GF-D8 (cell line): ENCODE results near the gene TTC16.
"Not testable (repeated sequence)": the region's sequence is repeated elsewhere in the genome, so short reads cannot be mapped to it uniquely, and the experiment has no call there.

ENCODE experiments used
- DNase-seq: peaks from one replicate; lab custom pipeline; 2025; lab: John Stamatoyannopoulos, UW

The TTC16 gene

GRCh38 chr9:127741831-127742434 lies 26.1 kb downstream of the TTC16 start:
- DNase-seq: no peak

- DNase-seq: no peak
These were observed 26.7 kb downstream of the TTC16 start for GRCh38 chr9:127742435-127743088.

DNA sequence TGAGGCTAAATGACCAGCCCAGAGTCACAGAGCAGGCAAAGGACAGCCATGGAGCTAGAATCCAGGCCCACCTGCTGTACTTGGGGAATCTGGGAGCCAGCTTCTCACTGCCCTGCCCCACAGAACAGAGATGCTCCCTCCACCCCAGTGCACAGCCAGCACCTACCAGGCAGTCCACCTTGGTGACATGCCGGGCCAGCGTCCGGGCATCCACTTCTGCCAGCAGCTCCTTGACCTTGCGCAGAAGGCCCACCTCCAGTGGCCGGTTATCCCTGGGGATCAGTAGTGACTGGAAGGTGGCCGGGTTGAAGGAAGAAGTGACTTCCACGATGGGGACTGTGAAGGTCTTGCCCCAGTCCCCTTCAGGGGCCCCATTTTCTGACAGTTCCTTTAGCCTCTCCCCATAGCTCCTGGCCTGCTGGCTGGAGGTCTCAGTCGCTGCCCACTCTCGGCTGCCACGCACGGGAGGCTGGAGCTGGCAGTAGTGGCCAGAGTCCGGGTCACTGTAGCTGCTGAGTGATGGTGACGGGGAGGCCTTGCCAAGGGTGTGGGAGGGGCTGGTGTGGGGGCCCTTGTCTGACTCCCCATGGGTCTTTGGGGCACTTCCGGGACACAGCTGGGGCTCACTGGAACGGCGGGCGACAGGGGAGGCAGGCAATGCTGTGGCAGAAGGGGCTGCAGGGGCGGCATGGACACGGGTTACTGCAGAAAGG lies 28.7 kb downstream of the TTC16 start:
- no peak for DNase-seq

DNA sequence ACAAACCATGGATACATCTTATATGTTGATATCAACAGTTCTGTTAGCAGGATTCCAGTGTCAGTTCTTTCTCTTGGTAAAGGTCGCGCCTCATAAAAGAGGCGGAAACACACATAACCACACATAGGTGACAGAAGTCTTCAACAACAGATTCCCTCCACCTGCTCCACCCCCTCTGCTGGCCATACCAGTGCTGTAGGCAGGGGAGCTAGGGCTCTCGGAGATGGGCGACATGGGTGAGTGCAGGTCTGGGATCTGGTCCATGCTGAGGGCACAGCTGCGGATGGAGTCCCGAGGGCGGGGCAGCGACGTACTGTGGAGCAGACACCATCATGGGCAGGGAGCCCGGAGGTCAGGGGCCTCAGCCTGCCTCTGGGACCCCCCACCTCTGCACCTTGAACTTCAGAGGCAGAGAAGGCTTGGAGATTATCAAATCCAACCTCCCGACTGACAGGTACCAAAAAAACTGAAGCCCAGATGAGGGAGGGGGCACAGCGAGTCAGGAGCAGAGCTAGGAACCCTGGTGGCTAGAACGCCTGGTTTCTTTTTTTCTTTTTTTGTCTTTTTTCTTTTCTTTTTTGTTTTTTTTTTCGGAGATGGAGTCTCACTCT lies 31.2 kb downstream of the TTC16 start:
- no peak for DNase-seq

GRCh38 chr9:127749090-127749787 lies 33.4 kb downstream of the TTC16 start:
- no peak for DNase-seq

GRCh38 chr9:127751269-127752054 lies 35.6 kb downstream of the TTC16 start:
- no peak for DNase-seq

GRCh38 chr9:127753148-127753547 lies 37.3 kb downstream of the TTC16 start:
- no peak for DNase-seq

DNA sequence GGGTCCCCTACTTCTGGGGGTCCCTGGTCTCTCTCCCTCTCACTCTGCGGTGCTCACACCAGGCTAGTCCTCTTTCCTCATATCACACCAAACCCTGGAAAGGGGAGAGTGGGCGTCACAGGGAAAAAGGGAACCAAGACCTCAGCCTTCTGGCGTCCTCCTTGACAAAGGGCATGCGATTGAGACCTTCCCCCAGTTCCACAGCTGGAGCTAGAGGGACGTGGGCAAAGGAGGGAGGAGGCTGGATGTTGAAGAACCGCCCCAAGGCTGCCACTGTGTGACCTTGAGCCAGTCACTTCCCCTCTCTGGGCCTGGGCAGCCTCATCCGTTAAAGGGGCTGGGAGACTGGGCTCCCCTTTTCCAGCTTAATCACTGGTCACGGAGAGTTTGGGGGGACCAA lies 37.7 kb downstream of the TTC16 start:
- DNase-seq: no peak

DNA sequence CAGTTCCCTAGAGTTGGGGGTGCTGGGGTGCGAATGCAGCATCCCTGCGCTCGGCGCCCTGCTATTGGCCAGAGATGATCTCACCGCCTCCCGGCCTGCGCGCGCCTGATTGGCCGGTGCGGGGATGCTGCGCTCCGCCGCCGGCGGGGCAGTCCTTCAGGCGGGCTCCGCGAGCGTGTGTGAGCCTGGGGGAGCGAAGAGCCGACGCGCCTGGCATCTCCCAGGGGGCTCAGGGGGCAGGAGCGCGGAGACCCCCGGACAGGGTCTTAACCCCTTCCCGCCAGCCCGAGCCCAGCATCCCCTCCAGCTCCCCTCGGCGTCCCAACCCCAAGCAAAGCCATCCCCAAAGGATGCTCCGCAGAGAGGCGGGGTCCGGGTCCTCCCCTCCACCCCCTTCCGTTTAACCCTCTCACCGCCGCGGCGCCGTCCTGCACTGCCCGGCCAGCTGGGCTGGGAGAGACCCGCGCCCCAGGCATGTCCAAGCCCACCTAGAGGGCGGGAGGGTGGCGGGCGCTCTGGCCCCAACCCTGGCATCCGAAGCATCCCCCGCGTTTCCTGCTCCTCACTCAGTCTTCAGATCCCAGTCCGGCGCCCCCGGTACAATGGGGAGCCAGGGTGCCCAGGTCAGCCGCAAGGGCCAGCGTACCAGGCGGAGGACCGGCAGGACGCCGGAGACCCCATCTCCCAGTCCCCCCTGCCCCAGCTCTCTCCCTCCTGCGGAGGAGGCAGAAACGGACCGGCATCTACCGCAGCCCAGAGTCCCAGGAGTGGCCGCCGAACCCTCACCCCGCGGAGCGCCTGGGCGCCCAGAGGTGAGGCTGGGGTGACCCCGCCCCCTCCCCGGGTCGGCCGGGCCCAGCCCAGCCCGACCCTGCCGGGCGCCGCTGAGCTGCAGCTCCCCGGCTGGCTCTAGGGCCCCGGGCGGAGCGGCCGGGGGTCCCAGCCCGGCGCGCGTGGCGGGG lies 38.5 kb downstream of the TTC16 start:
- DNase-seq: no peak

DNA sequence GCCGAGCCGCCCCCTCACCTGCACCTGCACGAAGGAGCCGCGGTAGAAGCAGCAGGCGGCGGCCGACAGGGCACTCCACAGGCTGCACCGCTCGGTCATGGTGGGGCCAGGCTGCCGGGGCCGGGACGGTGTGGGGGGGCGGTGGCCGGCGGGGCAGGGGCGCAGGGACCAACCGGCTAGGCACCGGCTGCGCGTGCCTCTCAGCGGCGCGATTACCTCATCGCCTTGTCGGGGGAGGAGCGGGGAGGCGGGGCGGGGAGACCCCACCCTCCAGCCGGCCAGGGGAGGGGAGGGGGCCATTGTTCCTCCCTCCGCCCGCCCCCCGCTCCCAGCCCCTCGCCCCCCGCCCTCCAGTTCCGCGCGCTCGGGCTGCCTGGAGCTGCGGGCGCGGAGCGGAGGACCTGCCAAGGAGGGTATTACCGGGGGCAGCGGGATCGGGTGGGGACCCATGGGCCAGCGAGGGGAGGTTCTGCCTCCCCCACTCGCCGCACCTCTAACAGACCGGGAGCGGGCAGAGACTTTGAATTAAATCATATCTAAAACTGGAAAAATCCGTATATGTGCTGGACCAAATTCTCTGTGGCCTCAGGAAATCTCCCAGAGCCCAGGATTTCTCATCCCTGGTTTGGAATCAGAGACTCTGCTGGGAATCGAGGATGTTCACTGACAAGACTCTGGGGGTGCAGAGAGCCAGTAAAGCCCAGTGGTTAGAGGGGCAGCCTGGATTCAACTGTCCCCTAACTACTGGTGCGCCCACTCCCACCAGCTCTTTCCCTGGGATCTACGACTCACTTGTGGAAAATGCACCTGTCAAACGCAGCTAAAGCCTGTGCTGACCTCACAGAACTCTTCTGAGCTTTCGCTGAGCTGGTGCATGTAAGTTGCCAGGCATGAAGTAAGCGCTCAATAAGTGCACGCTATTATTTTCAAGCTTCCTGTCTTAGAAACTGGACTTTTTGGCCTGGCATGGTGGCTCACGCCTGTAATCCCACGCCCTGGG lies 39.5 kb downstream of the TTC16 start:
- DNase-seq: no peak

DNA sequence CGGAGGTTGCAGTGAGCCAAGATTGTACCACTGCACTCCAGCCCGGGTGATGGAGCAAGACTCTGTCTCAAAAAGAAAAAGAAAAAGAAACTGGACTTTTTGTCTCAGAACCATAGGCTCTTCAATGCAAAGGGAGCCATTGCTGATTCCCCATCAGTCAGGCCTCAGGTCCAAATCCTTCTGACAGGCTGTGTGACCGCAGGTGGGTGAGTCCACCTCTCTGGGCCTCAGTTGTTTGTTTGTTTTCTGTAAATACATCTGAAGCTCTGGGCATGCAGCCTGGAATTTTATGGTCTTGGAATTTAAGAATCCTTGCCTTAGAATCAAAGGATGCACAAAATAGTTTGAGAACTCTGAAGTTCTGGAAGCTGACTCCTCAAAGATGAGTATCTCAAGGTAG lies 40.4 kb downstream of the TTC16 start:
- DNase-seq: no peak

DNA sequence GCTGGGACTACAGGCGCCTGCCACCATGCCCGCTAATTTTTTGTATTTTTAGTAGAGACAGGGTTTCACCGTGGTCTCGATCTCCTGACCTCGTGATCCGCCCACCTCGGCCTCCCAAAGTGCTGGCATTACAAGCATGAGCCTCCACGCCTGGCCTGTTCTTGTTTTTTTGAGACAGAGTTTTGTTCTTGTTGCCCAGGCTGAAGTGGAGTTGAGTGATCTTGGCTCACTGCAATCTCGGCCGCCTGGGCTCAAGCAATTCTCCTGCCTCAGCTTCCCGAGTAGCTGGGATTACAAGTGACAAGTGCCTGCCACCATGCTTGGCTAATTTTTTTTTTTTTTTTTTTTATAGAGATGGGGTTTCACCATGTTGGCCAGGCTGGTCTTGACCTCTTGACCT lies 40.9 kb downstream of the TTC16 start:
- DNase-seq: not testable (repeated sequence)

GRCh38 chr9:127758843-127759242 lies 43.0 kb downstream of the TTC16 start:
- DNase-seq: no peak

- DNase-seq: no peak
These were observed 45.2 kb downstream of the TTC16 start for GRCh38 chr9:127761061-127761460.

DNA sequence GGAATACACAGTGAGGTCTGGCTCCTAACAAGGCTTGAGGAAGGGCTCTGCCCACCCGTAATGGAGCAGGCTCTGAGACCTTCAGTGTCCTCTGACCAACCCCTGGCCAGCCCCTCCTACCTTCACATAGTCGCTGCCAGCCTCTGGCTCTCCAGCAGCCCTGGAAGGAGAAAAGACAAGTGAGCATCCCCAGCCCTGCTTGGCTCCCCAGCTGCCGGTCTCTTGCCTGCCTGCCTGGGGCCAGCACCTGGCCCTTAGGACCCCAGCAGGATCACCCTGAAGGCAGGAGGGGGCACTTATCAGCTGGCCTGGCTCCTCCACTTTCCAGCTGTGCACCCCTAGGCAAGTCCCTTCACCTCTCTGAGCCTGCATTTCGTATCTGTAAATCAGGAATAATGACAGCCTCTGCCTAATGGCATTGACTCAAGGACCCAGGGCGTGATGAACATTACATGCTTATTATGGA lies 45.6 kb downstream of the TTC16 start:
- no peak for DNase-seq

GRCh38 chr9:127762111-127762676 lies 46.3 kb downstream of the TTC16 start:
- no peak for DNase-seq

- DNase-seq: no peak
These were observed 48.1 kb downstream of the TTC16 start for GRCh38 chr9:127763918-127764384.

- DNase-seq: no peak
These were observed 49.5 kb downstream of the TTC16 start for GRCh38 chr9:127765418-127765817.

- no peak for DNase-seq
These were observed 51.5 kb downstream of the TTC16 start for GRCh38 chr9:127767410-127767809.
